ENCODE results near the gene SARS1. TPM values are rescaled to one million over a fixed set of nuclear protein-coding genes. Genes with fewer than 3 reads are reported as not detected.

Gene SARS1
- total RNA-seq, 1 experiment from 2014 or later: 158 TPM

GRCh38 chr1:109210058-109210457 is 3.7 kb upstream of the SARS1 start:
- no peak overlapping the region for H2AFZ ChIP-seq (ENCODE audit: low read length)
- H3K9ac ChIP-seq (ENCODE audit: low read length): no peak overlapping the region
- ChIA-PET POLR2A (ENCODE audit: unreplicated experiment) (no interaction called here), CTCF (no interaction called here)
- ATAC-seq (no peak), DNase-seq (no peak)
- peaks cover 6% of the 10 kb centered on the region; the same call in 1 of the 2 replicates for H4K20me1 ChIP-seq (ENCODE audit: low read length)
- TF ChIP-seq EZH2phosphoT487 (IDR thresholded peaks at IDR 0.05; ENCODE audit: borderline replicate concordance, low read length) (no peak), EZH2 (IDR thresholded peaks at IDR 0.05; ENCODE audit: low read length, unreplicated experiment) (no peak)
- no peaks in the 10 kb centered on the region for H3K27me3 ChIP-seq (ENCODE audit: low read length)
- H3K4me1 ChIP-seq (ENCODE audit: insufficient read depth, low read length): peaks cover 2% of the 10 kb centered on the region
- BruUV-seq (replicated peaks): no TSS peak
- intact Hi-C loops (cut with micrococcal nuclease): no loop called here
- H3K9me3 ChIP-seq (ENCODE audit: low read length): no peaks in the 10 kb centered on the region
- H3K79me2 ChIP-seq (ENCODE audit: low read length): peaks cover 13% of the 10 kb centered on the region
- no peaks in the 10 kb centered on the region for H3K9me2 ChIP-seq (replicated peaks; ENCODE audit: low read length)
- H3K27ac ChIP-seq (ENCODE audit: low read length): no peak overlapping the region
- H3K36me3 ChIP-seq (ENCODE audit: low read depth, low read length): no peaks in the 10 kb centered on the region
- H3K4me3 ChIP-seq (ENCODE audit: low read length): no peak overlapping the region
- H3F3A ChIP-seq (ENCODE audit: low read length, unreplicated experiment): no peaks in the 10 kb centered on the region
- H3K4me2 ChIP-seq (ENCODE audit: low read length): no peak overlapping the region

GRCh38 chr1:109213345-109213823 is 334 bp upstream of the SARS1 start:
- ChIA-PET CTCF (no interaction called here), POLR2A (ENCODE audit: unreplicated experiment) (no interaction called here)
- peak overlapping the region; percentile 88 for H3K4me2 ChIP-seq (ENCODE audit: low read length)
- H4K20me1 ChIP-seq (ENCODE audit: low read length): peaks cover 23% of the 10 kb centered on the region; the same call in 1 of the 2 replicates
- H3K4me3 ChIP-seq (ENCODE audit: low read length): peak overlapping the region; percentile 94
- intact Hi-C loops (cut with micrococcal nuclease): no loop called here
- H3K9me2 ChIP-seq (replicated peaks; ENCODE audit: low read length): no peaks in the 10 kb centered on the region
- no peak overlapping the region for H3K27ac ChIP-seq (ENCODE audit: low read length)
- BruUV-seq (replicated peaks): no TSS peak
- TF ChIP-seq CTCF (conservative IDR thresholded peaks at IDR 0.05; ENCODE audit: low read depth, low read length) (no peak), EZH2phosphoT487 (IDR thresholded peaks at IDR 0.05; ENCODE audit: borderline replicate concordance, low read length) (no peak), EZH2 (IDR thresholded peaks at IDR 0.05; ENCODE audit: low read length, unreplicated experiment) (no peak)
- peaks cover 44% of the 10 kb centered on the region for H3K79me2 ChIP-seq (ENCODE audit: low read length)
- peaks cover 11% of the 10 kb centered on the region for H3K36me3 ChIP-seq (ENCODE audit: low read depth, low read length)
- no peaks in the 10 kb centered on the region for H3F3A ChIP-seq (ENCODE audit: low read length, unreplicated experiment)
- H3K27me3 ChIP-seq (ENCODE audit: low read length): no peaks in the 10 kb centered on the region
- peaks cover 14% of the 10 kb centered on the region for H3K4me1 ChIP-seq (ENCODE audit: insufficient read depth, low read length)
- peak overlapping the region; percentile 94; the same call in 1 of the 2 replicates for H2AFZ ChIP-seq (ENCODE audit: low read length)
- ATAC-seq (no peak), DNase-seq (no peak)
- H3K9ac ChIP-seq (ENCODE audit: low read length): no peak overlapping the region; the same call in 1 of the 2 replicates
- H3K9me3 ChIP-seq (ENCODE audit: low read length): no peaks in the 10 kb centered on the region

- peak; percentile 62 for ATAC-seq
- peaks cover 14% of the 10 kb centered on the region for H3K4me1 ChIP-seq (ENCODE audit: insufficient read depth, low read length)
- POLR2A ChIA-PET (ENCODE audit: unreplicated experiment): interaction anchor here (0.8 kb wide), 1 partner anchor 68 kb away, joined by 3 read pairs; the partner anchor contains the start of gene PSRC1
- peaks cover 27% of the 10 kb centered on the region; the same call in 1 of the 2 replicates for H4K20me1 ChIP-seq (ENCODE audit: low read length)
- CTCF ChIA-PET: no interaction called here
- no TSS peak for BruUV-seq (replicated peaks)
- H2AFZ ChIP-seq (ENCODE audit: low read length): peak overlapping the region; percentile 94
- intact Hi-C loops (cut with micrococcal nuclease): no loop called here
- H3K4me3 ChIP-seq (ENCODE audit: low read length): peak overlapping the region; percentile 94
- H3K79me2 ChIP-seq (ENCODE audit: low read length): peaks cover 58% of the 10 kb centered on the region
- H3K9ac ChIP-seq (ENCODE audit: low read length): peak overlapping the region; percentile 94
- no peaks in the 10 kb centered on the region for H3F3A ChIP-seq (ENCODE audit: low read length, unreplicated experiment)
- TF ChIP-seq EZH2phosphoT487 (IDR thresholded peaks at IDR 0.05; ENCODE audit: borderline replicate concordance, low read length) (no peak), EZH2 (IDR thresholded peaks at IDR 0.05; ENCODE audit: low read length, unreplicated experiment) (no peak), CTCF (conservative IDR thresholded peaks at IDR 0.05; ENCODE audit: low read depth, low read length) (no peak)
- peak overlapping the region; percentile 48 for H3K27ac ChIP-seq (ENCODE audit: low read length)
- H3K27me3 ChIP-seq (ENCODE audit: low read length): no peaks in the 10 kb centered on the region
- H3K4me2 ChIP-seq (ENCODE audit: low read length): peak overlapping the region; percentile 88
- no peaks in the 10 kb centered on the region for H3K9me3 ChIP-seq (ENCODE audit: low read length)
- DNase-seq: peak; percentile 54
- H3K9me2 ChIP-seq (replicated peaks; ENCODE audit: low read length): no peaks in the 10 kb centered on the region
- H3K36me3 ChIP-seq (ENCODE audit: low read depth, low read length): peaks cover 15% of the 10 kb centered on the region
These were observed 1.2 kb downstream of the SARS1 start for GRCh38 chr1:109214695-109215623.
